ENCODE measurements around the gene EMD.

The EMD gene

DNA sequence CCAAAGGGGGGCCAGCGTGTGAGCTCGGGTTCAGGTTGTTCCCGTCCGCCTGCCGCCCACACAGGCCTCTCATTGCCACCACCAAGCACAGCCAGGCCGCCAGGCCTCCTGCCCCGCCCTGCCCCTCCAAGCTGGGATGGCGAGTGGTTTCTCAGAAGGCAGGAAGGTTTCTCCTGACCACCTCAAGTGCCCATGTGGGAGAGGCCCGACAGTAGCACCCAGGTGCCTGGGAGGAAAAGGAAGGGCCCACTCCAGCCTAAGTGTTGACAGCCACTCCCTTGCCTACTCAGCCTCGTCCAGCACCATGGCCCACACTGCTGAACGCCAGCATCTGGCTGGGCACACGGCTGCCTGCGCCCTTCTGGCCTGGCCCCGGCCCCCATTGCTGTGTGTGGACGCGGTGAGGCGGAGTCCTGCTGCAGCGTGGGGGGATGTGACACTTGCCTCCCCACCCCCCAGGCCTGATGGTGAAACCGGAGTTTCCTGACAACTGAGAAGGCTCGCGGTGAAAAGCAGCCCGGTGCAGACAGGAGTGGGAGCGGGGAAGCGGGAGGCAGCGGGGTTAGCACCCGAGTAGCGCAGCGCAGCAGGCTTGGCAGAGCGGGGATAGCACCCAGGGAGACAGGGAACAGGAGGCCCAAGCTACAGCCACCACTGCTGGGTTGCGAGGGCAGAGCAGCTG, 23.9 kb upstream of the EMD start:
- no peak for DNase-seq (ENCODE audit: low spot score)

DNA sequence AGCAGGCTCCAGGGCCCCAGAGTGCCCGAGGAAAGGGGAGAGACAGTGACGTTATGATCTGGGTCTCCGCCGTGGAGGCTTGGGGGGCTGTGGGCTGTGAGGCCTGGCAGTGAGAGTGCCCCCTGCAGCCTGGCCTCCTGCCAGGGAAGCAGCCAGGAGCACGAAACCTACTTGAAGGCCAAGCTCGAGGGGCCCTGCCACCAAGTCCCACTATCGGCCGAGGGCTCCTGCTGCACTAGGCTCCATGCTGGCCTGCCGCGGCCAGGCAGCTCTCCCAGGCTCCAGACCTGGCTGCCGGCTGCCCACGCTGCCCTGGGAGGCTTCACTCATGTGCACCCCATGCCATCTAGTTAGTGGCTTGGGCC, 23.3 kb upstream of the EMD start:
- DNase-seq (ENCODE audit: low spot score) = no peak

DNA sequence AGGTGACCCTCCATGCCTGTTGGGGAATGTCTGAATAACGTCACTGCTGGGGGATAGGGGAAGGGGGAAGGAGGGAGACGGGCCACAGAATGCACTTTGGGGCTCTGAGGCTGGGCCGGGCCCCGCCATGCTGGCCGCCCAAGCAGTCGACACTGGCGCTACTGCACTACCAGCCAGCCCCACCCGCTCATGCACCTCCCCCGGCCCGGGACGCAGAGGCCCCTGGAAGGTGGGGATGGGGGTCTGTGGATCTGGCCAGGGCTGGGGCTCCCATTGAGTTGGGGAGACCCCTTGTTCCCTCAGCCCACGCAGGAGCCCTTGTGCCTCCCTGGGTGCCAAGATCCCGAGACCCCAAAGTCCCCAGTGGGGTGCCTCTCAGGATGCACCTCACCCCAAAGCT, 22.5 kb upstream of the EMD start:
- DNase-seq (ENCODE audit: low spot score) = no peak

DNA sequence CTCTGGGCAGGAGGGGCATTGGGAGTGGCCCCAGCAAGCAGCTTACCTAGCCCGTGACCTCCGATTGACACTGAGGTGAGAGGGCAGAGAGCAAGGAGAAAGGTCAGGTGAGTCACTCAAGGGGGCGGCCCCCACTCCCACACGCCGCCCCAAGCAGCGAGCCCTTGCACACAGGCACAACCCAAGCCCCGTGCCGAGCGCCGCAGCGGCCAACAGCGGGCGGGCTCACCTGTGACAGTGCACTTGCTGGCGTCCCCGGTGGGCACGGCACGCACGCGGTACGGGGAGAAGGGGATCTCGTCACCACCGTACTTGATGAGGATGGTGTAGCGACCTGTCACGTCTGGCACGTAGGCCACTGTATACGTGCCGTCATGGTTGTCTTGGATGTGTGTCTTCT, 21.9 kb upstream of the EMD start:
- DNase-seq (ENCODE audit: low spot score) = no peak

DNA sequence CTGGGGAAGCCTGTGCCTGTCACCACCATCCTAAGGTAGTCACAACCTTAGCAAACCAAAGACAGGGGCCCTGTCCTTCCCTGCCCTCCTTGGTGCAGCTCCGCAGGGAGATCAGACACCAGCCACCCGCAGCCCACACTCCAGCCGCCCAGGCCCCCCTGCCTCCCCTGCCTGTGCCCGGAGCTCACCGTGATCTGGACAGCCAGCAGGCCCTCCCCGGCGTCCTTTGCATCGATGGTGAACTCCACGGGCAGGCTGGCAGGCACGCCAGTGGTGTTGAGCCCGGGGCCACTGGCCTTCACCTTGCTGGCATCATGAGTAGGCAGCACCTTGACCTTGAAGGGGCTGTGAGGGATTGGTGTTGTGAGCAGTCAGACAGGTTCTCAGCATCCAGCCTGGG, 21.1 kb upstream of the EMD start:
- DNase-seq (ENCODE audit: low spot score) = no peak

DNA sequence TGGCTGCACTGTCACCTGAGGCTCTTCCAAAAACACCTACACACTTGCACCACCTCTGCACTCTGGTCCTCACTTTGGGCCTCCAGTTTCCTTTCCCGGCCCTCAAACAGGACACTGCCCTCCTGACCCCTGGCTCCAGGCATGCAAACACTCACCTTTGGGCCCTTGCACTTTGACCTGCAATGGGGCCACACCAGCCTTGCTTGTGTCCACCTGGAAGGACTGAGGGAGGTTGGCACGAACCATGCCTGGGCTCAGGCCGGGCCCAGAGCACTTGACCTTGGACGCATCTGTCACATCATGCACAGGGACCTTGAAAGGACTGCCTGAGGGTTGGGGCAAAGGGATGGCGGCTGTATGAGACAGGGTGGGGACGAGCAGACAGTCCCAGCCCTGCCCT, 20.3 kb upstream of the EMD start:
- DNase-seq (ENCODE audit: low spot score) = no peak

DNA sequence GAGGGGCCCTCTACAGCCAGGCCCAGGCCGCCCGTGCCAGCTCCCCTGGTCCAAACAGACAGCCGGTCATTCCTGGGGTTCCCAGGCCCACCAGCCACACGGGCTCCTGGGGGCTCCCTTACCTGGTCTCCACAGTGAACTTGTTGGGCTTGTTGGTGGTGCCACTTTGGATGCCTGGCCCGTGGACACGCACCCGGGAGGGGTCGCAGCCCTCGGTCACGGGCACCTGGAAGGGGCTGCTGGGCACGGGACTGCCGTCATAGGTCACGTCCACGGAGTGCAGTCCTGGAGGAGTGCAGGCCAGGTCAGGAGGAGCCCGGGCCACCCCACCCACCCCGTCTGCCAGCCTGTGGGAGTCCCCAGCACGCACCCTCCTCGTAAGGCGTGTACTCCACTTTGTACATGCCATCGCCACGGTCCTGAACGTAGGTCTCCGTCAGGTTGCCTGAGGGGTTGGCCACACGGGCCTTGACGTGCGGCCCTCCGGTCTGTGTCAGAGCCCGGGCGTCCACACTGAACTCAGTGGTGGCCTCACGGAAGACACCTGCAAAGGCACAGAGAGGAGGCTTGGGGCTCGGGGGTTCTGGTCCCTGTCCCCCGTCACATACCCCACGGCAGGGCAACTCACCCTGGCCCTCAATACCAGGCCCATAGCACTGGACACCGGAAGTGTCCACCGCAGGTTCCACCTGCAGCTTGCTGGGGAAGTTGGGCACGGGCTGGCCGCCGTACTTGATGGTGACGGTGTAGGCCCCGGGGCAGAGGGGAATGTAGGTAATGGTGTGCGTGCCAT, 19.5 kb upstream of the EMD start:
- no peak for DNase-seq (ENCODE audit: low spot score)

DNA sequence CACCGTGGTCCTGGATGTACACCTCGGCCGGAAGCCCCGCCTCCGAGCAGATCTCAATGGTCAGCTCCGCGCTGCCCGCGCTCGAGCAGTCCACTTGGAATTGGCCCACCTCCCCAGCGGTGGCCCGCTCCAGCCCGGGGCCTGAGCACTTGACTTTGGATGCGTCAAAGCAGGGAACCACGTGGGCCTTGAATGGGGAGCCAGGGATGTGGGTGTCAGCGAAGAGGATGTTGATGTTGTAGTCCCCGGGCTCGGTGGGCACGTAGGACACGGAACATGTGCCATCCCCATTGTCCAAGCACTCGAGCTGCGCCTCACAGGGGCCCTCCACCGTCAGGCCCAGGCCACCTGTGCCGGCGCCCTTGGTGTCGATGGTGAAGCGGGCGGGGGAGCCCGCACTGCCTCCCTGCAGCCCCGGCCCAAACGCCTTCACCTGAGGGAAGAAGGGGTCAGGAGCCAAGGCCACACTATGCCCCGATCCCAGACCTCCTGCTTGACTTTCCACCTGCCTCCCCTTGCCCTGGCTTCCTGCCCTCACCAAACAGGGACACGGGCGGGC, 18.9 kb upstream of the EMD start:
- no peak for DNase-seq (ENCODE audit: low spot score)

DNA sequence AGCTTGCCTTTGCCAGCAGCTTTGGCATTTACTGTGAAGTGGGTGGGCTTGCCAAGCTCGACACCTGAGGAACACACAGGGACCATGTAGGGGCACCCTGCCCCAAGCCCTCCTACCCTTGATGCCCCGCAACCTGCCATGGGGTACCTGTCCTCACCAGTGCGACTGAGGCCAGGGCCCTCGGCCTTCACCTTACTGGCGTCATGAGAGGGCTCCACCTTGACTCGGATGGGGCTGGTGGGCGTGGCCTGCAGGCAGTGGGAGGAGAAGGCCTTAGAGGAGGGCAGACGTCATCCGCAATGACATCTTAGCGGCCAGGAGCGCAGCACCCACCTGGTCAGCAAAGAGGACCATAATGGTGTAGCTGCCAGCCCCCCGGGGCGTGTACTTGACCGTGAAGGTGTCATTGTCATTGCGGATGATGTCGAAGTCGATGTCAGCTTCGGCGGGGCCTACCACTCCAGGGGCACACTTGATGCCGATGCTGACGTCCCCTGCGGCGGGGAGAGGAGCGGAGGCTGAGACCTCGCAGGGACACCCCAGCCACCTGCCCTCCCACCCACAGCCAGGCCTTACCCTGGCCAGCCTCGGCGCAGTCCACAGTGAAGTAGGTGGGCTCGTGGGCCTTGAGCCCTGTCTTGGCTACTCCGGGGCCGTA, 16.9 kb upstream of the EMD start:
- DNase-seq (ENCODE audit: low spot score) = no peak

DNA sequence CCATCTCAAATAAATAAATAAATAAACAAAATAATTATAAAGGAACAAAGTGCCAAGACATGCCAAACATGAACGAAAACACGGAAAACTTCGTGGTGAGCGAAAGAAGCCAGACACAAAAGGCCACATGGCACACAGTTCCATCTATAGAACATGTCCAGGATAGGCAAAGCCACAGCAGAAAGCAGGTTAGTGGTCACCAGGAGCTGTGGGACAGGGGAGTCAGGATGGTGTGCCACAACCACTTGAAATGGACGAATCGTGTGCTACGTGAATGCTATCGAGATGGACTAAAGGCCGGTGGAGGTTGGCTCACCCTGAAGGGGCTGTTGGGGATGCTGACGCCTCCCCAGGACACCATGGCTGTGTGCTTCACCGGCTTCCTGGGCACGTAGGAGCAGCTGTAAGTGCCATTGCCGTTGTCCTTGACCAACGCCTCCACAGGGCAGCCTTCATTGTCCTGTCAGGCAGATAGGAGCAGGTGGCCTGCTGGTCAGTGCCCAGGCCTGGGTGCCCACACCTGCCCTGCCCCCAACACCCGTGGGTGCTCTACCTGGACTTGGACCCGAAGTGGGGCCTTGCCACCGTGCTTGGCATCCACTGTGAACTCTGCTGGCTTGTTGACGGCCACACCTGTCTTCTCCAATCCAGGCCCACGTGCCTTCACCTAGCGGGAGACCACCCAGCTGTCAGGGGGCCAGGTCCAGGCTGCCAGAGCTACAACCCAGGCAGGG, 15.2 kb upstream of the EMD start:
- no peak for DNase-seq (ENCODE audit: low spot score)

DNA sequence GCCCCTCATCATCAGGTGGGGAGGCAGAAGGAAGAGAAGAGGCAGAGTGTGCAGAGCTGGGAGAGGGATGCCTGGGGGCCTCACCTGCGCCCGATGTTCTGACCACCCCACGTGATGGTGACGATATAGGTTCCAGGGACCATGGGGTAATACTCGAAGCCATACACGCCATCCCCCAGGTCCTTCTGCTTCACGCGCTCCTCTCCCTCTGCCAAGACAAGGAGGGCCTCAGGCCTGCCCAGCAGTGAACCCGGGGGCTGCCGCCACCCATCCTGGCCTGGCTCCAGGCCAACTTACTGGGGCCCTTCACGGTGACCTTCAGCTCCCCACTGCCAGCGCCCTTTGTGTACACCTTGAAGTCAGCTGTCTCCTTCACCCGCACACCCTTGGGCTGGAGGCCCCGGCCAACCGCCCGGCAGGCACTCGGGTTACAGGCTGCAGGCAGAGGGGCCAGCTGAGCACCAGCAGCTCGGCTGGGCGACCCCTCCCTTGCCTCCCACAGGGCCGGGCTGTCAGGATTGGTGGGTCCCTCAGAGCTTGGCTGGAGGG, 14.0 kb upstream of the EMD start:
- DNase-seq (ENCODE audit: low spot score) = no peak

DNA sequence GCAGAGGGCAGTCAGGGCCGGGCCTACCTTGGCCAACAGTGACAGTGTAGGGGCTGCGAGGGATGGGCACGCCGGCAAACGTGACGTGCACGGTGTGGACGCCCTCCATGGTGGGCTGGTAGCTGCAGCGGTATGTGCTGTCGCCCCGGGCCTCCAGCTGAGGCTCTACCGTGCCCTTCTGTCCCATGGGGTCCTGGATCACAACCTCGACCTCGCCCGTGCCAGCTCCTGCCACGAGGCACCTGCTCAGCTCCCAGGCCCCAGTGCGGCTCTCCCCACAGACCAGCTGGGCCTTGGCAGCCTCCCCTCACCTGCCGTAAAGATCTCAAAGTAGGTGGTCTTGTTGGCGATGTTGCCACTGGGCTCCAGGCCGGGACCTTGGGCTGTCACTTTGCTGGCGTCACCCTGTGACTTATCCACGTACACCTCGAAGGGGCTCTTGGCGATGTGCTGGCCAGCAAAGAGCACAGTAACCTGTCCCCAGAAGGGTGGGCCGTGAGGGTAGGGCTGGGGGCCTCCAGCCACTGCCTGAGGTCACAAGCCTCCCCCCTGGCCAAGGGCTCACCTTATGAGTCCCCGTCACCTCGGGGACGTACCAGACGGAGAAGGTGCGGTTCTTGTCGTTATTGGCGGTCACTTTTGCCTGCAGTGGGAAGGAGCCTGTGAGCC, 13.0 kb upstream of the EMD start:
- no peak for DNase-seq (ENCODE audit: low spot score)

DNA sequence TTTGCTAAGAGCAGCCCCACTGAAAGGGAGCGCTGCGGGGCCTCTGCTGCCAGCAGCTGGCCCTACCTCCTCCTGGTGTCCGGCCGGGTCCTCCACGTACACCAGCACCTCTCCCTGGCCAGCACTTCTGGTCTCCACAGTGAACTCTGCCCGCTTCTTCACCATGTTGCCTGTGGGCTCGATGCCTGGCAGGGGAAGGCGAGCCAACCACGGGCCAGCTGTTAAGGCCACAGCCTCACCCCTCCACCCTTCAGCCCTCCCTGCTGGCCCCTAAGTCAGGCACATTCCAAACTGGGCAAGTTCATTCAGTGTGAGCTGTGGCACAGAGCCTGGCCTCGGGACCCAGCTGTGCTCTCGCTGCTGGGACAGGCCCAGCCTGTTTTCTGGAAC, 12.4 kb upstream of the EMD start:
- DNase-seq (ENCODE audit: low spot score) = no peak

DNA sequence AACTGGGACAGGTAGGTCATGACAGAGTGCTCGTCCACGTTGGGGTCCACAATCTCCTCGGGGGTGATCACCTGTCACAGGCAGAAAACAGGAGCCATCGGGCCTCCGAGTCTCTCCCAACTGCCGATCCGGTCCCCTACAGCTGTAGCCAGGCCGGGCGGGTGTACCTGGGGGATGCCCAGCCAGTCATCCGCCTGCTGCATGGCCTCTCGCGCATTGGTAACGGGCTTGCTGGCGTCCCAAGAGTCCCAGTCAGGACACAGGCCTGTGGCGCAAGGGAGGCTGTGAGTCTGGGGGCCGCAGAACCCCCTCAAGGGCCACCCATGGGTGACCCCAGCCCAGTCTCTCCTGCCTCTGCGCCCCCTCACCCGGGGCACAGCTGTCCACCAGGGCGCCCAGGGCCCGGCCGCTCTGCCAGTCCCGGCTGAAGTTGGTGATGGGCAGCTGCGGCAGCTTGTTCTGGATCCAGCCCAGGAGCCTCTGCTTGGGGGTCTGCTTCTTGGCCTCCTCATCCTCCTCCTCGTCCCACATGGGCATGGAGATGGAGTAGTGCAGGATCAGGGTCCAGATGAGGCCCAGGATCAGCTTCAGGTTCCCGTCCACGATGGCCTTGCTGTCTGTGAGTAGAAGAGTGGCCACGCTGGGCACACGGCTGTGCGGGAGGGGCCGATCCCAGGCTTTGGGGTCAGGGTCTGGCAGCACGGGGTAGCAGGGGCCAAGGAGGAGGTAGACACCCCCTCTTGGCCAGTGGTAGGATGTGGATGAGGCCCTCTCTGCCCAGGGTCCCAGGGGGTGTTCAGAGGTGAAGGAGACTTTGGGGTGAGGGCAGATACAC, 11.4 kb upstream of the EMD start:
- no peak for DNase-seq (ENCODE audit: low spot score)

DNA sequence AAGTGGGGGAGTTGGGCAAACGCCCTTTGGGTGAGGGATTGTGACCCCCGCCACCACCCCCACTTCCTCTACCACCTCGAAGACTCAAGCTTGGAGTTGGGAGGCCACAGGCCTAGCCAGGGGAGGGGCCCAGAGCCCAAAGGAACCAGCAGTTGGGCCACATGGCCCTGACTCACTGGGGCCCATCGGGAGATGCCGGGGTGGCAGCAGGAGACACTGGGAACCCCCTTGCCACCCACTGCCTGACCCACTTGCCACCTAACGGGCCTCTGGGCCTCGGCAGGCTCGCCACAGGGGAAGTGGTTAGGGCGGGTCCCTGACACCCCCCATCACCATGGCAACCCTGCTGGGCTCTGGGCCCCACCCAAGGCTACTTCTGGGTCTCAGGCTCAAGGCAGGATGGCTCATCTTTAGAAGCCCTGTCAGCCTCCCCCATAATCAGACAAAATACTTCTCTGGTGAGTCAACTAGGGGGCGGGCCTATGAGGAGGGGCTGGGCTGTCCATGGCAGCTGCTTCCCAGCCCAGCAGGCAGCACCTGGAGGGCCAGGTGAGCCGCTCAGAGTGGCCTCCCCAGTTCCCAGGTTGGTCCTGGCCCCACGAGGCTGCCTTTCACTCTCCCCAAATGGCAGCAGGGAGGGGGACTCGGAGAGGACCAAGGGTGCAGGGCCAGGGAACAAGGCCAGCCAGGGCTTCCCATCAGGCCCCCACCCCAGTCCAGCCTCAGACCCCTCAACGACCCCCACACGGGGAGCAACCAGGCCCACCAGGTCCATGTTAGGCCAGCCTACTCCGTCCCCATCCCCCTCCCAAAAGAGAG, 10.3 kb upstream of the EMD start:
- DNase-seq (ENCODE audit: low spot score) = peak; percentile 94

DNA sequence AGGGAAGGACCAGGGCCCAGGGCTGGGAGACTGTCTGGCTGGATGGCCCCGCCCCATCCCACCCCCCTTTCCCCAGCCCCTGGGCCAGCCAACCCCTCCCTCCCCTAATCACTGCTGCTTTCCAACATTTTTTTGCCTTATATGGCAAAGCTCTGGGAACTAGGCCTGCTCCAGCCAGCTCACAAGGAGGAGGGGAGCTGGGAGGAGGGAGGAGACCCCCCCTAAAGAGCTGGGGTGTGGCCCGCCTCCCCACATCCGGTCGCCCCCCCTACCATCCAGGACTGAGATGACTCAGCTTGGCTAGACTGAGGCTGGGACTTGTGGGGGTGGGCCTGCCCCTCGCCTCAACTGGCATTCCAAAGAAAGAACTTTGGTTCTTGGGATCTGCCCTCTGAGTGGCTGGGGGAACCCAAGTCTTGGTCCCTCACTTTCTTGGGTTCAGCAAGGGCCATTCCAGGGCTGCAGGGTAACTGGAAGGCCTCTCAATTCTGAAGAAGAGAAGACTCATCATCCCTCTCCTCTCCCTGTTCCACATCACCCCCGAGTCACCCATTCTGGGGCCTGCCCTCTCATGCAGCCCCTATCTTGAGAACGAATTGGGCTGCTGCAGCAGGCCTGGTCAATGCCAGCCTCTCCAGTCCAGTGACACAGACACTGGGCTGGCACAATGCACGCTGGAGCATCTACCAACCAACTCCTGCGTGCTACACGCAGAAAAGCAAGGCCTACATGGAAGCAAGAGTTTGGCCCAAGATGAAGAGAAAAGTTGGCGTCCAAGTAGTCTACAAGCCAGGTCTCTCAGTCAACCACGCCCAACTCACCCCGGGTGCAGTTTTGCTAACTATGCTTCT, 9.4 kb upstream of the EMD start:
- peak; percentile 64 for DNase-seq (ENCODE audit: low spot score)

DNA sequence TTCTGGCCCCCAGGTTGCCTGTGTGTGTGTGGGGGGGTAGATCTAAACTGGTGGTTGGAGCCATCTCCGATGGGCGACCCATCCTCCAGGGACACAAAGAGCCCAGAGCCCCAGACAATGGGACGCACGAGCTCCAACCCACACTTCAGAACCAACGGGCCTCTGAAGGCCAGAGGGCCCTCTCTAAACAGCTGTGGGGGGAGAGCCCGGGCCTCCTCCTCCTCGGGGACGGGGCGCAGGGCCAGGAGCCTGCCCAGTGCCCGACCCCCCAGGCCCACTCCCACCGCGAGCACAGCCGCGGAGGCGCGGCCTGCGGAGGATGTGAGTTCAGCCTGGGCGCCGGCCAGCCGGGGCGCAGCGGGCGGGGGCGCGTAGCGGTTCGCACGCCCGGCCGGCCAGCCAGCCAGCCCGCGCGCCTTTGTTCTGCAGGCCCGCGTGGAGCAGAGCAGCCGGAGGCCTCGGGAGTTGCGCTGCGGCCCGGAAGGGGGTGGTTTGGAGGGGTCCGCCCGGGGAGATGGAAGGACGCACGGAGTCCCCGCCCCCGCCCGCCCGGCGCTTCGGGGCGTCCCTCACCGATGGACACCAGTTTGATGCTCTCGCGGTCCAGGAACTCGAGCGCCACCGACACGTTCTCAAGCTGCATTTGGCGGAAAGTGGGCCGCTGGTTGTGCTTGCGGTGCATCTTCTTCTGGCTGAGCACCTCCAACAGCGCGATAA, 8.6 kb upstream of the EMD start:
- DNase-seq (ENCODE audit: low spot score) = no peak

Data from CD4-positive, alpha-beta T cell treated with Interleukin-6 at 100 ng/mL for 8 hours (primary cell).